Uterus (tissue), 2 donors: Measurements from ENCODE around the gene SEC63.
"Not testable (repeated sequence)": the region's sequence is repeated elsewhere in the genome, so short reads cannot be mapped to it uniquely, and the experiment has no call there.

ENCODE experiments used
- POLR2A ChIP-seq, 2 donors: fragments of 450-650 bp; IDR thresholded peaks; one replicate each; pipeline ENCODE4 v1.6.1; 2016; ENCODE audit warnings: antibody characterized with exemption in 2 of 2, mild to moderate bottlenecking in 1 of 2, moderate library complexity in 1 of 2
- TF ChIP-seq, protein P1 (sequence below), 4 experiments: fragments of 200-600 bp in 2 of 4; fragments of 450-650 bp in 2 of 4; sonication (generic) in 2 of 4; IDR thresholded peaks; one replicate each; pipeline ENCODE4 v1.5.1; 2016 to 2019; ENCODE audit warnings: antibody characterized with exemption in 4 of 4, mild to moderate bottlenecking in 2 of 4, moderate library complexity in 1 of 4

DNA sequence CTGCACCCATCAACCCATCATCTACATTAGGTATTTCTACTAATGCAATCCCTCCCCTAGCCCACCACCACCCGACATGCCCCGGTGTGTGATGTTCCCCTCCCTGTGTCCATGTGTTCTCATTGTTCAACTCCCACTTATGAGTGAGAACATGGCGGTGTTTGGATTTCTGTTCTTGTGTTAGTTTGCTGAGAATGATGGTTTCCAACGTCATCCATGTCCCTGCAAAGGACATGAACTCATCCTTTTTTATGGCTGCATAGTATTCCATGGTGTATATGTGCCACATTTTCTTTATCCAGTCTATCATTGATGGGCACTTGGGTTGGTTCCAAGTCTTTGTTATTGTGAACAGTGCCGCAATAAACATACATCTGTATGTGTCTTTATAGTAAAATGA is 72.1 kb downstream of the SEC63 start:
- not testable (repeated sequence) for TF ChIP-seq POLR2A (IDR thresholded peaks at IDR 0.05)
- TF ChIP-seq, protein P1, sequence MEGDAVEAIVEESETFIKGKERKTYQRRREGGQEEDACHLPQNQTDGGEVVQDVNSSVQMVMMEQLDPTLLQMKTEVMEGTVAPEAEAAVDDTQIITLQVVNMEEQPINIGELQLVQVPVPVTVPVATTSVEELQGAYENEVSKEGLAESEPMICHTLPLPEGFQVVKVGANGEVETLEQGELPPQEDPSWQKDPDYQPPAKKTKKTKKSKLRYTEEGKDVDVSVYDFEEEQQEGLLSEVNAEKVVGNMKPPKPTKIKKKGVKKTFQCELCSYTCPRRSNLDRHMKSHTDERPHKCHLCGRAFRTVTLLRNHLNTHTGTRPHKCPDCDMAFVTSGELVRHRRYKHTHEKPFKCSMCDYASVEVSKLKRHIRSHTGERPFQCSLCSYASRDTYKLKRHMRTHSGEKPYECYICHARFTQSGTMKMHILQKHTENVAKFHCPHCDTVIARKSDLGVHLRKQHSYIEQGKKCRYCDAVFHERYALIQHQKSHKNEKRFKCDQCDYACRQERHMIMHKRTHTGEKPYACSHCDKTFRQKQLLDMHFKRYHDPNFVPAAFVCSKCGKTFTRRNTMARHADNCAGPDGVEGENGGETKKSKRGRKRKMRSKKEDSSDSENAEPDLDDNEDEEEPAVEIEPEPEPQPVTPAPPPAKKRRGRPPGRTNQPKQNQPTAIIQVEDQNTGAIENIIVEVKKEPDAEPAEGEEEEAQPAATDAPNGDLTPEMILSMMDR (IDR thresholded peaks at IDR 0.05): not testable (repeated sequence)
